ENCODE measurements around the gene TPRA1. TPM values are rescaled to one million over a fixed set of nuclear protein-coding genes. Genes with fewer than 3 reads are reported as not detected.

TPRA1 gene
- total and polyA plus RNA-seq, 9 of the 15 experiments (the other 6 are each of a cell fraction or from before 2014, with no cell fraction given) = 0.66 to 21.5 (median 11.1) TPM

- TF ChIP-seq E2F6 (IDR thresholded peaks at IDR 0.05; ENCODE audit: borderline replicate concordance in 1 of 2, extremely low read depth in 1 of 2, insufficient read depth in 1 of 2, insufficient read length in 1 of 2, low read depth in 1 of 2, low read length in 1 of 2, poor library complexity in 1 of 2, severe bottlenecking in 1 of 2) (peak in 1 of 2 experiments; percentile 16), EP400 (IDR thresholded peaks at IDR 0.05) (no peak), NBN (IDR thresholded peaks at IDR 0.05; ENCODE audit: low read depth) (no peak), ZFP36 (IDR thresholded peaks at IDR 0.05; ENCODE audit: low read depth, low read length, partially characterized antibody) (peak; percentile 93), ZMIZ1 (IDR thresholded peaks at IDR 0.05; ENCODE audit: low read depth in 2 of 2, low read length in 2 of 2) (no peak), CBX2 (IDR thresholded peaks at IDR 0.05; ENCODE audit: insufficient read depth, low read length, poor library complexity, severe bottlenecking) (no peak), RBBP5 (IDR thresholded peaks at IDR 0.05; ENCODE audit: borderline replicate concordance, insufficient read depth, low read length, poor library complexity, severe bottlenecking) (peak; percentile 41), MAX (CRISPR knock-in tag; IDR thresholded peaks at IDR 0.05) (peak; percentile 29; the same call in 1 of the 2 replicates), ASH1L (IDR thresholded peaks at IDR 0.05; ENCODE audit: borderline replicate concordance, low read depth, partially characterized antibody) (no peak), TEAD1 (CRISPR knock-in tag; IDR thresholded peaks at IDR 0.05) (0 out of 4 replicates have a peak, but pooled peaks of 1 of the 2 experiments have one; percentile 8)
These were observed 792 bp downstream of the TPRA1 start (continued) for GRCh38 chr3:127589600-127590281.
